IMR-90 (cell line): ENCODE results near the gene NCAPH2. TPM values are rescaled to one million over a fixed set of nuclear protein-coding genes. Genes with fewer than 3 reads are reported as not detected.

ENCODE experiments used
- ATAC-seq: fragments of 200-7000 bp; cut with Tn5 transposase; 2 replicates; pipeline ENCODE4 v1.9.1; 2020; ENCODE audit warnings: low read depth, mild to moderate bottlenecking, moderate library complexity
- BruUV-seq: library from RNA; stranded (reverse); fragments of 400-500 nt; replicated peaks from 2 replicates; lab custom pipeline; 2021; lab: Mats Ljungman, UMichigan
- CTCF ChIA-PET: fragments of 300-600 bp; formaldehyde crosslinking; extraction: SDS; loops from one replicate; lab custom pipeline; 2021; ENCODE audit warnings: antibody characterized with exemption; lab: Yijun Ruan, JAX
- POLR2A ChIA-PET: fragments of 300-600 bp; sonication (Branson Sonifier 250); formaldehyde crosslinking; loops from one replicate; lab custom pipeline; 2022; ENCODE audit warnings: antibody characterized with exemption; ENCODE audit not compliant: unreplicated experiment; lab: Charles Lee
- DNase-seq: peaks from one replicate; pipeline ENCODE4 v3.0.0; 2013
- H2AFZ ChIP-seq: replicated peaks from 2 replicates; pipeline ENCODE3; 2013; ENCODE audit warnings: low read length, mild to moderate bottlenecking; ENCODE audit not compliant: poor library complexity
- H2AK5ac ChIP-seq: 2 replicates; pipeline ENCODE4 v1.6.1; 2013; ENCODE audit warnings: low read depth, low read length, inconsistent platforms
- H2AK9ac ChIP-seq: replicated peaks from 2 replicates; pipeline ENCODE3; 2013; ENCODE audit warnings: mild to moderate bottlenecking, low read depth, low read length, moderate library complexity; ENCODE audit not compliant: poor library complexity
- H2BK120ac ChIP-seq: 2 replicates; pipeline ENCODE4 v1.6.1; 2013; ENCODE audit warnings: low read depth, low read length, inconsistent platforms
- H2BK15ac ChIP-seq: 3 replicates; pipeline ENCODE4 v1.6.1; 2013; ENCODE audit warnings: low read depth, low read length, inconsistent platforms
- H2BK20ac ChIP-seq: 2 replicates; pipeline ENCODE4 v1.6.1; 2013; ENCODE audit warnings: low read depth, mild to moderate bottlenecking, inconsistent platforms, low read length, moderate library complexity
- H2BK5ac ChIP-seq: 2 replicates; pipeline ENCODE4 v1.6.1; 2013; ENCODE audit warnings: mild to moderate bottlenecking, low read depth, low read length, inconsistent platforms; ENCODE audit not compliant: poor library complexity, severe bottlenecking
- H3K14ac ChIP-seq: replicated peaks from 2 replicates; pipeline ENCODE4 v1.6.1; 2013; ENCODE audit warnings: low read depth, low read length, inconsistent platforms
- H3K18ac ChIP-seq: 2 replicates; pipeline ENCODE4 v1.6.1; 2013; ENCODE audit warnings: low read depth, low read length, control low read depth
- H3K23ac ChIP-seq: 2 replicates; pipeline ENCODE4 v1.6.1; 2013; ENCODE audit warnings: low read depth, low read length, inconsistent platforms
- H3K27ac ChIP-seq: 2 replicates; pipeline ENCODE4 v1.5.1; 2013; ENCODE audit warnings: mild to moderate bottlenecking, control low read depth, low read length; ENCODE audit not compliant: insufficient read depth
- H3K27me3 ChIP-seq: 2 replicates; pipeline ENCODE4 v1.6.1; 2013; ENCODE audit warnings: low read length; ENCODE audit not compliant: control insufficient read depth, insufficient read depth
- H3K36me3 ChIP-seq: 2 replicates; pipeline ENCODE4 v1.6.1; 2013; ENCODE audit warnings: low read length, mixed read lengths; ENCODE audit not compliant: control insufficient read depth, insufficient read depth
- H3K4ac ChIP-seq: 2 replicates; pipeline ENCODE4 v1.6.1; 2013; ENCODE audit warnings: low read depth, low read length, inconsistent platforms
- H3K4me1 ChIP-seq: 2 replicates; pipeline ENCODE4 v1.6.1; 2013; ENCODE audit warnings: low read length, mixed read lengths; ENCODE audit not compliant: control insufficient read depth, insufficient read depth
- H3K4me2 ChIP-seq: 2 replicates; pipeline ENCODE4 v1.6.1; 2013; ENCODE audit warnings: low read depth, mild to moderate bottlenecking, control low read depth, low read length, moderate library complexity
- H3K4me3 ChIP-seq: 2 replicates; pipeline ENCODE4 v1.5.1; 2013; ENCODE audit warnings: low read depth, mild to moderate bottlenecking, control low read depth, low read length, moderate library complexity; ENCODE audit not compliant: insufficient read depth
- H3K56ac ChIP-seq: 2 replicates; pipeline ENCODE4 v1.6.1; 2013; ENCODE audit warnings: low read length, inconsistent platforms; ENCODE audit not compliant: insufficient read depth; ENCODE audit errors: extremely low read depth
- H3K79me1 ChIP-seq, 2 experiments: 2 replicates each; pipeline ENCODE4 v1.6.1; 2013; ENCODE audit warnings: low read length in 2 of 2, inconsistent platforms in 1 of 2, low read depth in 1 of 2
- H3K9ac ChIP-seq: 2 replicates; pipeline ENCODE4 v1.6.1; 2013; ENCODE audit warnings: low read depth, low read length, control low read depth
- H3K9me1 ChIP-seq: 2 replicates; pipeline ENCODE4 v1.6.1; 2013; ENCODE audit warnings: low read length, inconsistent platforms; ENCODE audit not compliant: insufficient read depth
- H3K9me3 ChIP-seq: 2 replicates; pipeline ENCODE4 v1.6.1; 2013; ENCODE audit warnings: low read length; ENCODE audit not compliant: control insufficient read depth, insufficient read depth
- H4K20me1 ChIP-seq: 2 replicates; pipeline ENCODE4 v1.6.1; 2013; ENCODE audit warnings: low read length, inconsistent platforms; ENCODE audit not compliant: insufficient read depth
- H4K5ac ChIP-seq: 2 replicates; pipeline ENCODE4 v1.6.1; 2013; ENCODE audit warnings: mild to moderate bottlenecking, low read depth, low read length, control low read depth
- H4K8ac ChIP-seq, 2 experiments: 2 replicates each; pipeline ENCODE4 v1.6.1; 2013; ENCODE audit warnings: low read depth in 2 of 2, low read length in 2 of 2, control low read depth in 1 of 2, inconsistent platforms in 1 of 2
- H4K91ac ChIP-seq: 2 replicates; pipeline ENCODE4 v1.6.1; 2013; ENCODE audit warnings: low read depth, low read length, inconsistent platforms; ENCODE audit not compliant: insufficient read depth
- FOS ChIP-seq: fragments of 150-350 bp; IDR thresholded peaks from 2 replicates; pipeline ENCODE4 v1.6.1; 2016; ENCODE audit warnings: low read depth, low read length
- MAFK ChIP-seq: IDR thresholded peaks from 2 replicates; pipeline ENCODE4 v1.6.1; 2012; ENCODE audit warnings: low read depth, low read length, improper control_type of control experiment
- POLR2A ChIP-seq: IDR thresholded peaks from 2 replicates; pipeline ENCODE4 v1.6.1; 2012; ENCODE audit warnings: mild to moderate bottlenecking, low read depth, low read length
- WGBS, 2 experiments: methylation state at CpG; one replicate each; pipeline versions ENCODE4 v1.1.5 to v1.1.7; 2013; ENCODE audit warnings: missing lambda C conversion rate in 2 of 2; ENCODE audit not compliant: insufficient read length in 1 of 2; ENCODE audit errors: extremely low coverage in 2 of 2; 5-methylcytosine and 5-hydroxymethylcytosine counted together
- dilution Hi-C: fragments of 300-500 bp; cut with HindIII; formaldehyde crosslinking; loops from one replicate; pipeline ENCODE4 v1.14.3; 2018; ENCODE audit warnings: low sequenced_read_pairs; ENCODE audit not compliant: unreplicated experiment
- in situ Hi-C: fragments of 300-500 bp; cut with MboI; formaldehyde crosslinking; loops from 3 replicates; pipeline ENCODE4 v1.14.3; 2019; ENCODE audit warnings: low sequenced_read_pairs, inconsistent platforms, mixed read lengths
- intact Hi-C: fragments of 100-400 bp; cut with micrococcal nuclease; formaldehyde crosslinking; loops from 2 replicates; pipeline ENCODE4 v1.10.0; 2022
- polyA plus RNA-seq, 3 experiments: library from polyadenylated mRNA; depleted of rRNA; stranded (reverse); fragments of >200 nt; gene quantifications; 2 replicates each; pipeline ENCODE4 v1.2.3, GENCODE V29; 2012; ENCODE audit warnings: low replicate concordance in 1 of 3
- total RNA-seq: library from RNA; depleted of rRNA; stranded (reverse); fragments of >200 nt; gene quantifications from 2 replicates; pipeline ENCODE4 v1.2.3, GENCODE V29; 2012
- TF ChIP-seq, protein P1 (sequence below): fragments of 150-350 bp; IDR thresholded peaks from 2 replicates; pipeline ENCODE4 v1.6.1; 2017; ENCODE audit warnings: mild to moderate bottlenecking, antibody characterized with exemption, low read length, low read depth
- TF ChIP-seq, protein P2 (sequence below): fragments of 150-350 bp; IDR thresholded peaks from 2 replicates; pipeline ENCODE4 v1.6.1; 2016; ENCODE audit warnings: low read depth, mild to moderate bottlenecking, low read length, moderate library complexity, borderline replicate concordance

NCAPH2 gene
- total and polyA plus RNA-seq, 2 of the 4 experiments (the other 2 are of a cell fraction) = 30.2 to 38.5 TPM

DNA sequence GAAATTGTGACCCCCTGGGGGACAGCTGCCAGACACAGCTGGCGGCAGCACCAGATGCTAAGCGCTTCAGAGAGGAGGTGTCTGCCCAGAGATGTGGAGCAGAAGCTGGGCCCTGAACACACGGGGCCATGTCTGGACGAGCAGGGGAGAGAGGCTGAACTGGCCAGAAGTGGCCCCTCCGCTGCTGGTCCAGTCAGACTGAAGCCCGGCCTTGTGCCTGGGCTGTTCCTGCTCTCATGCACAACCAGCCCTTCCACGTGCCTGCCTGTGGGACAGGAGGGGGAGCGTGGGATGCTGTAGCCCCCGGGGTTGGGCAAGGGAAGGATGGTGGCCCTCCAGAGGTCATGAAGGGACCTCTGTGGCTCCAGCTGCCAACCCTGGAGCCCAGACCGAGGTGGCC lies 24.9 kb upstream of the NCAPH2 start:
- no peak overlapping the region for H3K56ac ChIP-seq
- no peaks in the 10 kb centered on the region; the same call in 1 of the 2 replicates for H4K20me1 ChIP-seq
- DNase-seq (no peak), ATAC-seq (no peak)
- H3K14ac ChIP-seq = no peak overlapping the region
- BruUV-seq = no TSS peak
- TF ChIP-seq POLR2A = no peak
- TF ChIP-seq, protein P1, sequence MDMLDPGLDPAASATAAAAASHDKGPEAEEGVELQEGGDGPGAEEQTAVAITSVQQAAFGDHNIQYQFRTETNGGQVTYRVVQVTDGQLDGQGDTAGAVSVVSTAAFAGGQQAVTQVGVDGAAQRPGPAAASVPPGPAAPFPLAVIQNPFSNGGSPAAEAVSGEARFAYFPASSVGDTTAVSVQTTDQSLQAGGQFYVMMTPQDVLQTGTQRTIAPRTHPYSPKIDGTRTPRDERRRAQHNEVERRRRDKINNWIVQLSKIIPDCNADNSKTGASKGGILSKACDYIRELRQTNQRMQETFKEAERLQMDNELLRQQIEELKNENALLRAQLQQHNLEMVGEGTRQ = no peak
- no peak for TF ChIP-seq MAFK
- TF ChIP-seq FOS = no peak
- TF ChIP-seq, protein P2, sequence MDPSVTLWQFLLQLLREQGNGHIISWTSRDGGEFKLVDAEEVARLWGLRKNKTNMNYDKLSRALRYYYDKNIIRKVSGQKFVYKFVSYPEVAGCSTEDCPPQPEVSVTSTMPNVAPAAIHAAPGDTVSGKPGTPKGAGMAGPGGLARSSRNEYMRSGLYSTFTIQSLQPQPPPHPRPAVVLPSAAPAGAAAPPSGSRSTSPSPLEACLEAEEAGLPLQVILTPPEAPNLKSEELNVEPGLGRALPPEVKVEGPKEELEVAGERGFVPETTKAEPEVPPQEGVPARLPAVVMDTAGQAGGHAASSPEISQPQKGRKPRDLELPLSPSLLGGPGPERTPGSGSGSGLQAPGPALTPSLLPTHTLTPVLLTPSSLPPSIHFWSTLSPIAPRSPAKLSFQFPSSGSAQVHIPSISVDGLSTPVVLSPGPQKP = no peak
- no peak overlapping the region for H3K23ac ChIP-seq
- no peak overlapping the region for H4K5ac ChIP-seq
- H3K9me1 ChIP-seq = no peaks in the 10 kb centered on the region; the same call in 1 of the 2 replicates
- CTCF ChIA-PET = interaction anchor here (0.5 kb wide), 1 partner anchor 117 kb away, joined by 4 read pairs; no protein-coding TSS in a partner anchor
- POLR2A ChIA-PET = no interaction called here
- H3K79me1 ChIP-seq = peaks cover 0 to 3% of the 10 kb centered on the region in 2 experiments; a peak in 1 of 4 replicates
- in situ Hi-C loops = no loop called here
- no peak overlapping the region for H2AFZ ChIP-seq
- H3K4me1 ChIP-seq = no peaks in the 10 kb centered on the region
- H3K9ac ChIP-seq = no peak overlapping the region
- H2BK120ac ChIP-seq = no peak overlapping the region
- no peak overlapping the region for H2BK5ac ChIP-seq
- H2BK15ac ChIP-seq = no peak overlapping the region
- no peak overlapping the region for H2AK9ac ChIP-seq
- peaks cover 4% of the 10 kb centered on the region; the same call in 1 of the 2 replicates for H3K36me3 ChIP-seq
- no peak overlapping the region for H3K27ac ChIP-seq
- H4K91ac ChIP-seq = no peak overlapping the region
- no peak overlapping the region for H4K8ac ChIP-seq
- peaks cover 21% of the 10 kb centered on the region for H3K27me3 ChIP-seq
- no peak overlapping the region for H3K4me2 ChIP-seq
- no peak overlapping the region for H3K18ac ChIP-seq
- intact Hi-C loops = no loop called here
- dilution Hi-C loops = no loop called here
- WGBS, 2 experiments = 70% methylated on average over 2 of the region's 10 CpGs; no CpG with 5 or more reads in 1 of the 2 experiments
- H3K4ac ChIP-seq = no peak overlapping the region
- no peak overlapping the region for H3K4me3 ChIP-seq
- no peak overlapping the region for H2BK20ac ChIP-seq
- H2AK5ac ChIP-seq = no peak overlapping the region
- no peaks in the 10 kb centered on the region for H3K9me3 ChIP-seq
